ENCODE data around the gene GATA6.

- no peak for TF ChIP-seq CTCF (optimal IDR thresholded peaks at IDR 0.05 in 1 of 3, IDR thresholded peaks at IDR 0.05 in 1 of 3, conservative IDR thresholded peaks at IDR 0.05 in 1 of 3; ENCODE audit: extremely low read depth in 1 of 3, insufficient read depth in 2 of 3, low read length in 3 of 3)
- TF ChIP-seq EZH2 (IDR thresholded peaks at IDR 0.05; ENCODE audit: low read length) = no peak
Measured at GRCh38 chr18:22159014-22159413, 10.4 kb upstream of the GATA6 start.

Data from keratinocyte (primary cell).